RPMI8226 (cell line): Measurements from ENCODE around the gene TTLL11.

Source experiments
- DNase-seq: peaks from one replicate; pipeline ENCODE4 v3.0.0-alpha.2; 2015

TTLL11 gene

GRCh38 chr9:121958530-121958929 is 134.6 kb downstream of the TTLL11 start:
- DNase-seq = no peak

- DNase-seq = no peak
Measured at GRCh38 chr9:121956808-121957207, 136.3 kb downstream of the TTLL11 start.

GRCh38 chr9:121955649-121956048 is 137.5 kb downstream of the TTLL11 start:
- no peak for DNase-seq

DNA sequence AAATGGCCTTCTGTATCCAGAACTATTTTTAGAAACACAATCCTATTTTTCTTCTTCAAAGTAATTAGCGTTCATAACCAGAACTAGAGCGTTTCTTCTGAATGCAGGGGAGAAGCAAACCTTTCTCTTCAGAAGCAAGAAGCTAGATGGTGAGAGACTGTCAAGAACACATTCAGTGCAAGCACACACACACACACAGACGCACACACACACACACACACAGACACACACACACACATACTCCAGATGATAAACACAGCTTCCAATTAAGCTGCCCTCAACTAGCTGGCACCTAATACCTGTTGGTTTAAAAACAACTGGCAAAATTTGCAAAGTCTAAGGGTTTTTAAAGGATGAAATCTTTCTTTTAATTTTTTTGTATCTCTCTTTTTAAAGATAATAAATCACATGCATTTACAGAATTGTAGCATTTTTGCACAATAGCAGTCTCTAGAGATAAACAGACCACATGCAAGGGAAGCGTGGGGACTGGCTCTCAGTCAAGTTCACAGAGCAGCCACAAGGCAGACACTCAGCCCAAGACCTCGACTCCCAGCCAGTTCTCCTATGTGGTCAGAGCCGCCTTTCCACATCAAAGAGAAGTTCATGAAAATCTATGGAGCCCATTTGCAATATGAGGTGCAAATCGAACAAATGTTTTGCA is 138.5 kb downstream of the TTLL11 start:
- DNase-seq = no peak

DNA sequence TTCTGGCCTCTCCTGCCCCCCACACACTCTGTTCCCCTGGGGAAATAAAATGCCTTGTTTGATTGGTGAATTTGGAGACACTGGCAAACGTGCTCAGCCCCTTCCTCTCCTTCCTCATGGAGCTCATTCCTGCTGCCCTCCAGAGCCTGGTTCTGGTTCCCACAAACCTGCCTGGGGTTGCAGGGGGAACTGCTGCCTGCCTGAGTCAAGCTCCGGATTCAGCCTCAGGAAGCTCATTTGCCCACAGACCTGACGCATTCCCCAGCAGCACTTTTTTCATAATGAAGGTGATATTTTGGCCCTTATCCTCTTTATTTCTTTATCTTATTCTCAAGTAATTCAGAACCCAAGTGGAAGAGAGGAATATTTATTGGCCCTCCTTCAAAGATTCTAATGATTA is 140.5 kb downstream of the TTLL11 start:
- no peak for DNase-seq

DNA sequence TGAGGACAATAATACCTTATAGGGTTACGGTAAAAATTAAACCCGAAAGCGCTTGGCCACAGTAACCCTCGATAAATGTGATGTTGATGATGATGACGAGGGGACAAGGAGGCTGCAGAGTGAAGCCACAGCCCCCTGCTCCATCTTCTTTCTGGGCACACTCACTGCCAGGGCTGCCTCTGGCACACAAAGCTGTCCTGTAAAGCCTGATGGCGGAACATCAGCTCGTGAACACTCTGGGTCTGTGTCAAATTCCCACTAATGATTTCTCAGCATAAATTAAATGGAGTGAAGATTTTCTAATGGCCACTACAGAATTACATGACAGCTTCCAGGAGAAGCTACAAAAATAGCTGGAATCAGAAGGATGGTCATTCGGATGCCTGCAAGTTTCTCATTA is 142.2 kb downstream of the TTLL11 start:
- DNase-seq = no peak

GRCh38 chr9:121950441-121950840 is 142.7 kb downstream of the TTLL11 start:
- no peak for DNase-seq

- DNase-seq = no peak
Measured at GRCh38 chr9:121949766-121950165, 143.3 kb downstream of the TTLL11 start.

DNA sequence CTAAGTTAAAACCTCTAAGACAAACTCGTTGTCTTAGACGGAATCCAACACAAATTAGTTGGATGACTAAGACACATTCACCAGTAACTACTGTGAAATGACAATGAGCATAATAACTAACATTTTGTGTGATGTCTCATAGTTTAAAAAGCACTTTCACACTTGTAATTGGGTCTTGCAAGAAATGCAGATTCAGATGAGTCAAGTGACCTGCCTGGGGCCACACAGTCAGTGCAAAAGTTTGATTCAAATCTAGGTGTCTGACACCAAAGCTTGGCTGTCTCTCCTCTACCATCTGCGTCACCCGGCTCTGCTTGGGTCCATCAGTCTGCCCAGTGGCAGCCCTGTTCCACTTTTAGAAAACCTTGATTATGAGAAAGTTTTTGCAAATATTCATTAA is 143.7 kb downstream of the TTLL11 start:
- DNase-seq = no peak

- DNase-seq = no peak
Measured at GRCh38 chr9:121947775-121948174, 145.3 kb downstream of the TTLL11 start.

DNA sequence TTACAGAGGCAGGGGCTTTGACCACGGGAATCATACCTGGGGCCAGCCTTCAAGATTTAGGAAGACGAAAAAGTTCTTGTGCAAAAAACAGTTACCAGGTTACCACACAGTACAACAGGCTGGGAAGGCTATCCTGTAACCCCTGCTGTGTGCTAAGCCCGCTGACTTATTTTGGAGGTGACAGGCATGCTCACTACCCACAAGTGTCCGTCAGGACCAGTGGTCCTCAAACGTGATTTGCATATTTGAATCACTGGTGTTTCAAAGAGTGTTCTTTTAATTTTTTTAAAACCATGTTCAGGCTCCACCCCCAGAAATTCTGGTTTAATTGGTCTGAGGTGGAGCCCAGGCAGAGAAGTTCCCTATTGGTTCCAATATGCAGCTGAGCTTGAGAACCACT is 146.6 kb downstream of the TTLL11 start:
- DNase-seq = no peak

- DNase-seq = no peak
Measured at GRCh38 chr9:121945849-121946248, 147.3 kb downstream of the TTLL11 start.

GRCh38 chr9:121945281-121945680 is 147.8 kb downstream of the TTLL11 start:
- DNase-seq = no peak

- DNase-seq = no peak
Measured at GRCh38 chr9:121944711-121945191, 148.4 kb downstream of the TTLL11 start.

DNA sequence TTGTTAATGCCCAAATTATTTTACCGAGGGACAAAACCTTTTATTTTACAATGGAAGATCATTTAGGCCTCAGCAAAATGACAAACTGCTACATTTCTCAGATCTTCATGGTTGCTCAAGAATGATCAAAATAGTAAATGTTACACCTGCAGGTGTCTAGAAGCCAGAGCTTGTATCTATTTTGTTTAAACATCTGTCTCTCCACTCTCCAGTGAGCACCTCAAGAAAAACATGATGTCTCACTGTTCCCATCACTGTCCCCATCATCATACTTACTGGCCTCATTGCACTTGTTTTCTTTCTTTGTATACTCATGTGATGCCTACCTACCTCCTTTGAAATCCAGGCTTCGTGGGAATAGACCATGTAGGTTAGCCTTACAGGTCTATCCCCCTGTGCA is 149.6 kb downstream of the TTLL11 start:
- DNase-seq = no peak

DNA sequence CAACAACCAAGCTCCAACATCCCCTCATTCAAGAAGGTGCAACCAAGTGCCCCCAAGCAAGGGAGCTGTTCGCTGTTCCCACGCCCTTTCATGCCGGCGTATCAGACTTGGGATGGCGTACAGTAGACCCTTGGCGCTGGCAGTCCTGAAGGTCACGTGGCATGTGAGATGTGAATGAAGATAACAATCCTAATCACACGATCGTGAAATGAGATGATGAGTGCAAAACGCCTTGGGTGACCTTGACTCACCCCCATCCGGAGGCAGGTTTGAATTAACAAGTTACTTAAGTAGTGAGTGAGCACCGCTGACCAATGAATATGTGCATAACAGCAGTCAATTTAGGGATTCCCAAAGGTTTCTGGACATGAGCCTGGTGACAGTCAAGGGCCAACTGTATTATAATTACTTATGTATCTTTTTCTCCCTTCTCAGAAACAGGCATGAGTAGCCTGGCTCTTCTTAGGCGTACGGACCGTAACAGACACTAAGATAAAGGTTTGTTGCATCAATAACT is 150.2 kb downstream of the TTLL11 start:
- DNase-seq = no peak

- DNase-seq = no peak
Measured at GRCh38 chr9:121942313-121942712, 150.8 kb downstream of the TTLL11 start.

GRCh38 chr9:121939643-121940042 is 153.5 kb downstream of the TTLL11 start:
- DNase-seq = no peak

GRCh38 chr9:121938621-121939020 is 154.5 kb downstream of the TTLL11 start:
- DNase-seq = no peak

DNA sequence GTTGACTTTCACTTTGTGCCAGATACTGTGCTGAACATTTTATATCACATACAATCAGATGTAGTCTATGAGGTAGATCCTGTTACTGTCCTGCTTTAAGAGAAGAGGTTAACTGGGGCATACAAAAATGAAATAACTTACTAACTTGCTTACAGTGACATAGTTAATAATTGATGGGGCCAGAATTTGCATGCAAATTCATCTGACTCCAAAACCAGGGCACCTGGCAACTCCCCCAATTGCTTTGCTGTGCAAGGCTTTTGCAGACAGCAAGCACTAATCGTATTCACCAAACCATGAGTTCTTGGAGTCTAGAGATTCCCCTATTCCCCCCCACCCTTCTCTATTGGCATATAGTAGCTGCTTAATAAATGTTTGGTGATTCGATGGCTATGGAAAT is 155.9 kb downstream of the TTLL11 start:
- no peak for DNase-seq

- no peak for DNase-seq
Measured at GRCh38 chr9:121935739-121936138, 157.4 kb downstream of the TTLL11 start.

DNA sequence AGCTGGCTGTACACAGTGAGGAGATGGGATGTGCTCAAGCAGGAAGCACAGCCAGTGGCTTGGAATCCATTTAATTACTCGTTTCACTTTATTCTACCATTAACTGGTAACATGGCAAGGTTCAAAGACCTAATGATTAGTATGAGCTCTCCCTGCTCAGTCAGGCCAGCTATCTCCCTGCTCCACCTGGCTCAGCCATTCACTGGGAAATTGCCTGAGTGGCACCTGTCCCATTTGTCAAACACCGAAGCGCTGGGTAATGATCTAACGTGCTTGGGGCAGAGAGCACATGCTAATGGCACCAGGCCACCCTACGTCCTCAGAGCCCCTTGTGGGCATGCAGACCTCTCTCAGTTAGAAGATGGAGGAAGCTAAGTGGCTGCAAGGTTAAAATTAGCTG is 162.2 kb downstream of the TTLL11 start:
- no peak for DNase-seq

DNA sequence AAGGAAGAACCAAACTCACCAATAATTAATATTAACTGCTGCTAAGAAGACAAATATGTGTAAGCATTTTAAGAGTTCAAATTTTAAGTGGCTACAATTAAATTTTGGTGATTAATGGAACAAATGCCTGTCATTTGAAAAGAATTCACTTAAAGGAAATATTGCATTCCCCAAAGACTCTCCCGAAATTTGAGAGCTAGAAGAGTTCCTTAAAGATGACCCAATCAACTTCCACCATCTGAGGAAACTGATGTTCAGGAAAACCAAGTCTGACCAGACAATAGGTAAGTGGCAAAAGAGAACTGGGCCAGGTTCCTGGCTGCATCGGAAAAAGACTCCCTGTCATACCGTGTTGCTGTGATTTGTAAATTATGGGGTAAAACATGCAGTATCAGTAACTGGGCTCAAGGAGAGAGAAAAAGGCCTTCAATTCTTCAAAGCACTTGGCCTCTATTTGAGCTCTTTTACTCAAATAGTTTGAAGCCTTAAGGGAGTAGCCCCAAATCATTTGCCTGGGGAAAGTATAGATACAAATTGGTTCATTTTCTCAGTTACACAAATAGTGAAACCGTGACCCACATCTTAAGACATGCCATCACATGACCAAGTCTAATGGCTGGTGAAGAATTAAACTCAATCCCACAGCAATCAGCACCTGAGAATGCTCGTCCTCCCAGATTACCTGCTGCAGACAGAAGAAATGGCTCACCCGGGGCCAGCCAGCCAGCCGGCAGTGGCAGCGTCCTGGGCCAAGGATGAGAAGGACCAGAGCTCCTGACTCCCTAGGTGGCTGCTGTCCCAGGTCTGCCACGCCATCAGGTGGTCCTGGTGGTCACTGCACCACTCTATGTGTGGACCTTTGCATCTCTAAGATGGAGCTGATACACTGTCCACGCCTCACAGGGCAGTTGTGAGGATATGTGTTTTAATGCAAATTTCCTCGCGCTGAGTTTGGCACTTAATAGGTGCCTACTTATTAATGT is 162.9 kb downstream of the TTLL11 start:
- no peak for DNase-seq

DNA sequence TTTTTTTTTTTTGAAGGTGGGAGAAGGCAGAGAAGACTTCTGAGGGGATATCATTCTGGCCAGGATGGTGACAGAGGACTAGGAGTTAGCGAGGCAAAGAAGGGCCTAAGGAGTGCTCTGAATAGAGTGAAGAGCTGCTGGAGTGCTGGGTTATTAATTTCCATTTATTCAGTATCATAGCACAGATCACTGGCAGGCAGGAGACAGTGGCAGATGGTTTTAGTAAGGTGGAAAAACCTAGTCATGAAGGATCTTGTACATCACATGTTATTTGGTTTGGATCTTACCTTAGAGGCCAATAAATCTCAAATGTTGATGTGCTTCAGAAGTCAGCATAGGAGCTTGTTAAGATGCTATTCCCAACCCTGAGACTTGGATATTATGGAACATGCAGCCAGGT is 165.5 kb downstream of the TTLL11 start:
- no peak for DNase-seq
